Measurements from ENCODE around the gene AMN1.

Gene AMN1

GRCh38 chr12:31622038-31622437 lies 106.8 kb downstream of the AMN1 start:
- Histone ChIP-seq H3K27ac (ENCODE audit: poor library complexity, severe bottlenecking) (no peak overlapping the region), H3K9me3 (ENCODE audit: severe bottlenecking) (no peaks in the 10 kb centered on the region), H3K27me3 (ENCODE audit: insufficient read depth, poor library complexity, severe bottlenecking) (no peaks in the 10 kb centered on the region), H3K4me3 (ENCODE audit: severe bottlenecking) (no peak overlapping the region), H3K36me3 (ENCODE audit: low read depth) (no peaks in the 10 kb centered on the region), H3K4me1 (ENCODE audit: insufficient read depth, poor library complexity, severe bottlenecking) (no peaks in the 10 kb centered on the region)
- no peak for TF ChIP-seq CTCF (IDR thresholded peaks at IDR 0.05; ENCODE audit: poor library complexity, severe bottlenecking)
- ATAC-seq (ENCODE audit: low read depth): no peak
- DNase-seq (ENCODE audit: low spot score): no peak
